Measurements from ENCODE around the gene ALLC. TPM values are rescaled to one million over a fixed set of nuclear protein-coding genes. Genes with fewer than 3 reads are reported as not detected.

ALLC gene
- total and polyA plus RNA-seq, 2 experiments from 2014 or later, result not detected

DNA sequence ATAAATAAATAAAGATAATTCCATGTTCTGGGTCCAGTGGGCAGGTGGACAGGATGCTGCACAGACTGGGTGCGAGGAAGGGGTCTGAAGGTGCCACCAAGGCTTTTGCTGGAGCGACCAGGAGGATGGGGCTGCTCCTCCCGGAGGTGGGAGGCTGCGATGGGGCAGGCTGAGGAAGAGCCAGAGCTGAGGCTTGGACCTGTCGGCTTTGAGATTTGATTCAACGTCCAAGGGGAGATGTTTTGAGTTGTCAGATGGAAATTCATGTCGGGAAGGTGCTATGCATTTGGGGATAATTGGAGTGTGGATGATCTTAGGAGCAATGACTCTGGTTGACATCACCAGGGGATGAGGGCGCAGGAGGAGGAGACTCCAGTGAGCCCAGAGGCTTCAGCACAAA, 11.7 kb downstream of the ALLC start:
- no peak overlapping the region for H3K27ac ChIP-seq
- H3K36me3 ChIP-seq (replicated peaks; ENCODE audit: insufficient read depth, low read depth), result no peaks in the 10 kb centered on the region
- no peak for DNase-seq (ENCODE audit: low spot score)
- TF ChIP-seq EZH2phosphoT487 (IDR thresholded peaks at IDR 0.05; ENCODE audit: low read depth, severe bottlenecking, unreplicated experiment) (no peak), EZH2 (IDR thresholded peaks at IDR 0.05; ENCODE audit: borderline replicate concordance) (no peak)
- TF ChIP-seq, protein P1, sequence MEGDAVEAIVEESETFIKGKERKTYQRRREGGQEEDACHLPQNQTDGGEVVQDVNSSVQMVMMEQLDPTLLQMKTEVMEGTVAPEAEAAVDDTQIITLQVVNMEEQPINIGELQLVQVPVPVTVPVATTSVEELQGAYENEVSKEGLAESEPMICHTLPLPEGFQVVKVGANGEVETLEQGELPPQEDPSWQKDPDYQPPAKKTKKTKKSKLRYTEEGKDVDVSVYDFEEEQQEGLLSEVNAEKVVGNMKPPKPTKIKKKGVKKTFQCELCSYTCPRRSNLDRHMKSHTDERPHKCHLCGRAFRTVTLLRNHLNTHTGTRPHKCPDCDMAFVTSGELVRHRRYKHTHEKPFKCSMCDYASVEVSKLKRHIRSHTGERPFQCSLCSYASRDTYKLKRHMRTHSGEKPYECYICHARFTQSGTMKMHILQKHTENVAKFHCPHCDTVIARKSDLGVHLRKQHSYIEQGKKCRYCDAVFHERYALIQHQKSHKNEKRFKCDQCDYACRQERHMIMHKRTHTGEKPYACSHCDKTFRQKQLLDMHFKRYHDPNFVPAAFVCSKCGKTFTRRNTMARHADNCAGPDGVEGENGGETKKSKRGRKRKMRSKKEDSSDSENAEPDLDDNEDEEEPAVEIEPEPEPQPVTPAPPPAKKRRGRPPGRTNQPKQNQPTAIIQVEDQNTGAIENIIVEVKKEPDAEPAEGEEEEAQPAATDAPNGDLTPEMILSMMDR (IDR thresholded peaks at IDR 0.05; ENCODE audit: poor library complexity), result no peak
- no peaks in the 10 kb centered on the region for H3K27me3 ChIP-seq
- no peak overlapping the region for H2AFZ ChIP-seq
- H3K4me2 ChIP-seq, result no peak overlapping the region
- no peaks in the 10 kb centered on the region for H3K4me1 ChIP-seq (ENCODE audit: insufficient read depth)
- no peaks in the 10 kb centered on the region for H3K9me2 ChIP-seq (replicated peaks; ENCODE audit: insufficient read depth)
- H3K9me3 ChIP-seq (ENCODE audit: low read depth), result no peaks in the 10 kb centered on the region
- no peak overlapping the region for H3K4me3 ChIP-seq
- no peaks in the 10 kb centered on the region for H3K79me2 ChIP-seq
- 89% methylated on average over 8 of the region's 8 CpGs for WGBS (ENCODE audit: low lambda C conversion rate, missing lambda C conversion rate)
- H4K20me1 ChIP-seq (ENCODE audit: insufficient read depth, poor library complexity, severe bottlenecking), result no peaks in the 10 kb centered on the region

DNA sequence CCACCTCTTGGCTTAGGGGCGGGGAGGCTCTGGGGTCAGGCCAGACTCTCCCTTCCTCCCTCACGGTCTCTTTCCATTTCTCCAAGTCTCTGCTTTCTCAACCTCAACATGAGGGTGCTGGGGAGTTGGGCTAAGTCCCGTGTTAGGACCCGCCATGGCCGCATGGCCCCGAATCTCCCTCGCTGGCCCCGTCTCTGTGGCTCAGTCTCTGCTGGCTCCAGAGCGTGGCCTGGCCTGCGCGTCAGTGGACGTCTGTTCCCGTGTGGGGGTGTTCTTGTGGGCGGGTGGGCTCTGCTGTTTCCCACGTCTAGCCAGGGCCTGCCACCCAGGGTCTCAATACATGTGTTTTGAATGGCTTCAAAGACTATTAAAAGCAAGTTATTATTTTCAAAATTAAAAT, 12.4 kb downstream of the ALLC start:
- 94% methylated on average over 15 of the region's 15 CpGs for WGBS (ENCODE audit: low lambda C conversion rate, missing lambda C conversion rate)
- no peak overlapping the region for H3K4me2 ChIP-seq
- DNase-seq (ENCODE audit: low spot score), result no peak
- no peak overlapping the region for H2AFZ ChIP-seq
- no peak overlapping the region for H3K27ac ChIP-seq
- no peaks in the 10 kb centered on the region for H3K27me3 ChIP-seq
- H3K9me2 ChIP-seq (replicated peaks; ENCODE audit: insufficient read depth), result no peaks in the 10 kb centered on the region
- H3K9me3 ChIP-seq (ENCODE audit: low read depth), result no peaks in the 10 kb centered on the region
- H3K36me3 ChIP-seq (replicated peaks; ENCODE audit: insufficient read depth, low read depth), result no peaks in the 10 kb centered on the region
- no peaks in the 10 kb centered on the region for H3K4me1 ChIP-seq (ENCODE audit: insufficient read depth)
- TF ChIP-seq EZH2 (IDR thresholded peaks at IDR 0.05; ENCODE audit: borderline replicate concordance) (no peak), EZH2phosphoT487 (IDR thresholded peaks at IDR 0.05; ENCODE audit: low read depth, severe bottlenecking, unreplicated experiment) (no peak)
- TF ChIP-seq, protein P1 (IDR thresholded peaks at IDR 0.05; ENCODE audit: poor library complexity), result no peak
- no peaks in the 10 kb centered on the region for H4K20me1 ChIP-seq (ENCODE audit: insufficient read depth, poor library complexity, severe bottlenecking)
- H3K4me3 ChIP-seq, result no peak overlapping the region
- H3K79me2 ChIP-seq, result no peaks in the 10 kb centered on the region

DNA sequence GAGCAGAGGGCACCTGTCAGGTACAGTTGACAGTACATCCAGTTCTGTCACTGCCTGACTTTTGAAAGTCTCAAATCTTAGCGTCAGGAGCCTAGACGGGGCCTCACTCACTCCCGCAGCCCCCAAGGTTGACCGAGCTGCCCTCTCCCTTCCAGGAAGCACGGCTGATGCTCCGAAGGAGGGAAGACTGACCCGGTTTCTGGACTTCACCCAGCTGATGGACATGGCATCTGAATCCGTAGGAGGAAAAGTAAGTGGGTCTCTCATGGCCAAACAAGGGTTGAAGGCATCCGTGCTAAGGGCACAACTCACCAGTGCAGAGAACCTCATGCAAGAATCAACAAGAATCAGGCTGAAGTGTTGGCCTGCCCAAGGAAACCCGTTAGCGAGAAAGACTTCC, 12.9 kb downstream of the ALLC start:
- no peaks in the 10 kb centered on the region for H3K9me2 ChIP-seq (replicated peaks; ENCODE audit: insufficient read depth)
- no peak for DNase-seq (ENCODE audit: low spot score)
- H2AFZ ChIP-seq, result no peak overlapping the region
- H3K27me3 ChIP-seq, result no peaks in the 10 kb centered on the region
- H3K4me2 ChIP-seq, result no peak overlapping the region
- no peak overlapping the region for H3K27ac ChIP-seq
- H3K79me2 ChIP-seq, result no peaks in the 10 kb centered on the region
- H3K4me3 ChIP-seq, result no peak overlapping the region
- no peaks in the 10 kb centered on the region for H4K20me1 ChIP-seq (ENCODE audit: insufficient read depth, poor library complexity, severe bottlenecking)
- TF ChIP-seq EZH2 (IDR thresholded peaks at IDR 0.05; ENCODE audit: borderline replicate concordance) (no peak), EZH2phosphoT487 (IDR thresholded peaks at IDR 0.05; ENCODE audit: low read depth, severe bottlenecking, unreplicated experiment) (no peak)
- TF ChIP-seq, protein P1 (IDR thresholded peaks at IDR 0.05; ENCODE audit: poor library complexity), result no peak
- no peaks in the 10 kb centered on the region for H3K4me1 ChIP-seq (ENCODE audit: insufficient read depth)
- no peaks in the 10 kb centered on the region for H3K36me3 ChIP-seq (replicated peaks; ENCODE audit: insufficient read depth, low read depth)
- WGBS (ENCODE audit: low lambda C conversion rate, missing lambda C conversion rate), result 89% methylated on average over 11 of the region's 11 CpGs
- H3K9me3 ChIP-seq (ENCODE audit: low read depth), result no peaks in the 10 kb centered on the region

All from hepatocyte (in vitro differentiated cells).